K562 (cell line): ENCODE results near the gene ATG13. TPM values are rescaled to one million over a fixed set of nuclear protein-coding genes. Genes with fewer than 3 reads are reported as not detected.

Experiments
- BACH1 ChIP-seq: fragments of 200-800 bp; sonication (Bioruptor generic); IDR thresholded peaks from 2 replicates; pipeline ENCODE4 v1.6.1; 2016; ENCODE audit warnings: missing genetic modification characterization, missing compliant biosample characterization
- BRF1 ChIP-seq: IDR thresholded peaks from 3 replicates; pipeline ENCODE4 v1.6.1; 2011; ENCODE audit warnings: borderline replicate concordance, mild to moderate bottlenecking; ENCODE audit not compliant: insufficient read length; ENCODE audit errors: extremely low read depth
- CEBPZ ChIP-seq: fragments of 150-350 bp; IDR thresholded peaks from 2 replicates; pipeline ENCODE4 v1.6.1; 2014; ENCODE audit warnings: low read depth, mild to moderate bottlenecking, low read length, borderline replicate concordance
- CTCFL ChIP-seq: IDR thresholded peaks from 2 replicates; pipeline ENCODE4 v1.6.1; 2011; ENCODE audit warnings: borderline replicate concordance, low read depth, mild to moderate bottlenecking, moderate library complexity, low read length; ENCODE audit not compliant: insufficient read depth, poor library complexity, severe bottlenecking
- DMBX1 ChIP-seq: fragments of 250-450 bp; sonication (Bioruptor Pico); IDR thresholded peaks from 2 replicates; pipeline ENCODE4 v1.8.0; 2022; ENCODE audit warnings: inconsistent platforms, mild to moderate bottlenecking, moderate library complexity, borderline replicate concordance
- EGR1 ChIP-seq: fragments of 450-650 bp; conservative IDR thresholded peaks from 2 replicates; pipeline ENCODE4 v1.6.1; 2017; ENCODE audit warnings: mild to moderate bottlenecking
- EP300 ChIP-seq: IDR thresholded peaks from 2 replicates; pipeline ENCODE4 v1.6.1; 2012; ENCODE audit warnings: low read length, improper control_type of control experiment
- ETS1 ChIP-seq: conservative IDR thresholded peaks from 2 replicates; pipeline ENCODE4 v1.6.1; 2011; ENCODE audit warnings: low read depth, mild to moderate bottlenecking, low read length; ENCODE audit not compliant: control insufficient read depth
- FOXJ2 ChIP-seq: fragments of 200-800 bp; sonication (Bioruptor generic); IDR thresholded peaks from 2 replicates; pipeline ENCODE4 v1.6.1; 2016; ENCODE audit warnings: missing genetic modification characterization, missing compliant biosample characterization
- GABPB2 ChIP-seq: fragments of 250-450 bp; sonication (Bioruptor Pico); conservative IDR thresholded peaks from 2 replicates; pipeline ENCODE4 v1.5.1; 2021; ENCODE audit warnings: mild to moderate bottlenecking
- HDGF ChIP-seq: fragments of 450-650 bp; IDR thresholded peaks from 2 replicates; pipeline ENCODE4 v1.6.1; 2016
- HOXB6 ChIP-seq: fragments of 250-450 bp; sonication (Bioruptor Pico); IDR thresholded peaks from 2 replicates; pipeline ENCODE4 v1.5.1; 2022; ENCODE audit warnings: mild to moderate bottlenecking, borderline replicate concordance
- MTA3 ChIP-seq: fragments of 450-650 bp; formaldehyde crosslinking; IDR thresholded peaks from 2 replicates; pipeline ENCODE4 v1.6.1; 2017; ENCODE audit warnings: mild to moderate bottlenecking, borderline replicate concordance
- NCOA1 ChIP-seq: fragments of 450-650 bp; IDR thresholded peaks from 2 replicates; pipeline ENCODE4 v1.6.1; 2016; ENCODE audit warnings: low read depth
- NFXL1 ChIP-seq: fragments of 450-650 bp; formaldehyde crosslinking; IDR thresholded peaks from 2 replicates; pipeline ENCODE4 v1.4.0; 2021; ENCODE audit warnings: mild to moderate bottlenecking
- NR2F6 ChIP-seq: fragments of 450-650 bp; formaldehyde crosslinking; IDR thresholded peaks from 2 replicates; pipeline ENCODE4 v1.4.0; 2020; ENCODE audit warnings: mild to moderate bottlenecking
- PHB2 ChIP-seq: fragments of 450-650 bp; IDR thresholded peaks from 2 replicates; pipeline ENCODE4 v1.6.1; 2017; ENCODE audit warnings: low read depth
- RBFOX2 ChIP-seq: fragments of 200-400 bp; formaldehyde crosslinking; IDR thresholded peaks from 2 replicates; pipeline ENCODE4 v1.6.1; 2017; ENCODE audit warnings: low read depth, mild to moderate bottlenecking, low read length, moderate library complexity
- RCOR1 ChIP-seq, 2 experiments: IDR thresholded peaks; 2 replicates each; pipeline ENCODE4 v1.6.1; 2012; ENCODE audit warnings: low read depth in 2 of 2, low read length in 2 of 2, borderline replicate concordance in 1 of 2, improper control_type of control experiment in 1 of 2
- SNIP1 ChIP-seq: fragments of 450-650 bp; IDR thresholded peaks from 2 replicates; pipeline ENCODE4 v1.7.1; 2017; ENCODE audit warnings: low read depth, mild to moderate bottlenecking
- ZNF174 ChIP-seq: fragments of 250-450 bp; sonication (Bioruptor Pico); IDR thresholded peaks from 2 replicates; pipeline ENCODE4 v1.4.0; 2020; ENCODE audit warnings: mild to moderate bottlenecking
- ZNF583 ChIP-seq: fragments of 250-450 bp; sonication (Bioruptor Pico); IDR thresholded peaks from 2 replicates; pipeline ENCODE4 v1.4.0; 2020
- polyA plus RNA-seq, 8 experiments: library from polyadenylated mRNA; depleted of rRNA in 4 of 8; stranded (reverse) in 5 of 8; unstranded in 3 of 8; fragments of >200 nt; fragmentation: Nextera tagmentation in 2 of 8; fragmentation: Illumina TruSeq in 1 of 8; extraction: Ambion mirVana in 2 of 8; extraction: Trizol in 1 of 8; gene quantifications; 2 replicates each; pipeline versions ENCODE4 v1.2.1 to v1.2.3, GENCODE V29; 2011 to 2014; ENCODE audit warnings: inconsistent platforms in 1 of 8, missing spikeins in 1 of 8
- total RNA-seq, 7 experiments: library from RNA; depleted of rRNA in 6 of 7; stranded (reverse); fragments of >200 nt in 6 of 7; fragmentation: Illumina TruSeq in 2 of 7; extraction: Trizol in 2 of 7; gene quantifications; 2 replicates each; pipeline versions ENCODE4 v1.2.1 to v1.2.3, GENCODE V29; 2011 to 2021; ENCODE audit warnings: low replicate concordance in 1 of 7

Gene ATG13
- total and polyA plus RNA-seq, 9 of the 15 experiments (the other 6 are each of a cell fraction or from before 2014, with no cell fraction given): 13.1 to 61.5 (median 36.5) TPM

GRCh38 chr11:46617134-46617971 lies at the start of gene ATG13, which contains the start of gene HARBI1 (continued):
- TF ChIP-seq DMBX1 (CRISPR knock-in tag) (no peak), ZNF583 (CRISPR knock-in tag) (no peak), NR2F6 (no peak), SNIP1 (no peak), FOXJ2 (tag) (peak; percentile 67), NCOA1 (no peak), ETS1 (0 out of 2 replicates have a peak, but pooled peaks have one; percentile 28), BACH1 (tag) (no peak), MTA3 (peak; percentile 78; the same call in 1 of the 2 replicates), RBFOX2 (peak; percentile 92), NFXL1 (CRISPR knock-in tag) (no peak), GABPB2 (no peak), RCOR1 (IDR thresholded peaks at IDR 0.05; ENCODE audit: borderline replicate concordance in 1 of 2, low read depth in 2 of 2, low read length in 2 of 2) (peak in 1 of 2 experiments; percentile 66; a peak in 2 of 4 replicates), CTCFL (peak; percentile 88), ZNF174 (CRISPR knock-in tag) (no peak), EP300 (peak; percentile 99), EGR1 (peak; percentile 36), CEBPZ (no peak), PHB2 (no peak), HDGF (no peak), BRF1 (no peak), HOXB6 (no peak)
